PC-3 (cell line): Measurements from ENCODE around the gene CEP112. TPM values are rescaled to one million over a fixed set of nuclear protein-coding genes. Genes with fewer than 3 reads are reported as not detected.

Experiments used
- ATAC-seq: fragments of 200-7000 bp; cut with Tn5 transposase; 2 replicates; pipeline ENCODE4 v1.9.1; 2020; ENCODE audit warnings: mild to moderate bottlenecking, moderate library complexity
- BruUV-seq: library from RNA; stranded (reverse); fragments of 400-500 nt; replicated peaks from 2 replicates; lab custom pipeline; 2021; lab: Mats Ljungman, UMichigan
- CTCF ChIA-PET: fragments of 300-600 bp; sonication (Branson Sonifier 250); formaldehyde crosslinking; loops from one replicate; lab custom pipeline; 2022; ENCODE audit warnings: antibody characterized with exemption; lab: Charles Lee
- POLR2A ChIA-PET: fragments of 300-600 bp; sonication (Branson Sonifier 250); formaldehyde crosslinking; loops from one replicate; lab custom pipeline; 2022; ENCODE audit warnings: antibody characterized with exemption; ENCODE audit not compliant: unreplicated experiment; lab: Charles Lee
- DNase-seq: peaks from one replicate; pipeline ENCODE4 v3.0.0-alpha.2; 2015
- H2AFZ ChIP-seq: fragments of 300-600 bp; sonication (generic); 2 replicates; pipeline ENCODE4 v1.6.0; 2016; ENCODE audit warnings: antibody characterized with exemption, low read length
- H3F3A ChIP-seq: fragments of 300-600 bp; sonication (generic); one replicate; pipeline ENCODE4 v1.6.0; 2017; ENCODE audit warnings: antibody characterized with exemption, low read length, control low read depth, mild to moderate bottlenecking; ENCODE audit not compliant: unreplicated experiment
- H3K27ac ChIP-seq: fragments of 300-600 bp; sonication (generic); 2 replicates; pipeline ENCODE4 v1.5.1; 2016; ENCODE audit warnings: mild to moderate bottlenecking, low read length
- H3K27me3 ChIP-seq: fragments of 300-600 bp; sonication (generic); 2 replicates; pipeline ENCODE4 v1.6.1; 2016; ENCODE audit warnings: low read length, mixed read lengths
- H3K36me3 ChIP-seq: fragments of 300-600 bp; sonication (generic); 2 replicates; pipeline ENCODE4 v1.6.1; 2016; ENCODE audit warnings: low read depth, mixed run types, low read length, mixed read lengths
- H3K4me1 ChIP-seq: fragments of 300-600 bp; sonication (generic); 2 replicates; pipeline ENCODE4 v1.5.1; 2016; ENCODE audit warnings: low read length; ENCODE audit not compliant: insufficient read depth
- H3K4me2 ChIP-seq: fragments of 300-600 bp; sonication (generic); 2 replicates; pipeline ENCODE4 v1.6.0; 2016; ENCODE audit warnings: low read length
- H3K4me3 ChIP-seq: fragments of 300-600 bp; sonication (generic); 2 replicates; pipeline ENCODE4 v1.5.1; 2016; ENCODE audit warnings: mild to moderate bottlenecking, low read length, mixed read lengths
- H3K79me2 ChIP-seq: fragments of 300-600 bp; sonication (generic); 2 replicates; pipeline ENCODE4 v1.6.1; 2017; ENCODE audit warnings: low read length, mixed read lengths
- H3K9ac ChIP-seq: fragments of 300-600 bp; sonication (generic); 2 replicates; pipeline ENCODE4 v1.6.0; 2016; ENCODE audit warnings: mild to moderate bottlenecking, low read length
- H3K9me2 ChIP-seq: fragments of 300-600 bp; sonication (generic); replicated peaks from 2 replicates; pipeline ENCODE4 v1.6.1; 2016; ENCODE audit warnings: mixed run types, low read length, mixed read lengths
- H3K9me3 ChIP-seq: fragments of 300-600 bp; sonication (generic); 2 replicates; pipeline ENCODE4 v1.6.1; 2016; ENCODE audit warnings: low read length, mixed read lengths
- H4K20me1 ChIP-seq: fragments of 300-600 bp; sonication (generic); 2 replicates; pipeline ENCODE4 v1.6.1; 2016; ENCODE audit warnings: low read length, mixed read lengths
- EZH2 ChIP-seq: fragments of 300-600 bp; sonication (generic); IDR thresholded peaks from one replicate; pipeline ENCODE4 v1.6.1; 2017; ENCODE audit warnings: antibody characterized with exemption, mild to moderate bottlenecking, low read length; ENCODE audit not compliant: unreplicated experiment
- EZH2phosphoT487 ChIP-seq: fragments of 300-600 bp; sonication (generic); IDR thresholded peaks from 2 replicates; pipeline ENCODE4 v1.6.1; 2018; ENCODE audit warnings: mild to moderate bottlenecking, antibody characterized with exemption, low read length, borderline replicate concordance
- intact Hi-C: fragments of 100-400 bp; cut with micrococcal nuclease; formaldehyde crosslinking; loops from 2 replicates; pipeline ENCODE4 v1.9.0; 2023
- total RNA-seq: library from RNA; depleted of rRNA; stranded (reverse); fragments of >200 nt; gene quantifications from 2 replicates; pipeline ENCODE4 v1.2.3, GENCODE V29; 2014
- TF ChIP-seq, protein P1 (sequence below): fragments of 300-600 bp; sonication (generic); conservative IDR thresholded peaks from 2 replicates; pipeline ENCODE4 v1.5.1; 2017; ENCODE audit warnings: antibody characterized with exemption, low read depth, mild to moderate bottlenecking, low read length

The CEP112 gene
- total RNA-seq, 1 experiment from 2014 or later: 6.5 TPM

DNA sequence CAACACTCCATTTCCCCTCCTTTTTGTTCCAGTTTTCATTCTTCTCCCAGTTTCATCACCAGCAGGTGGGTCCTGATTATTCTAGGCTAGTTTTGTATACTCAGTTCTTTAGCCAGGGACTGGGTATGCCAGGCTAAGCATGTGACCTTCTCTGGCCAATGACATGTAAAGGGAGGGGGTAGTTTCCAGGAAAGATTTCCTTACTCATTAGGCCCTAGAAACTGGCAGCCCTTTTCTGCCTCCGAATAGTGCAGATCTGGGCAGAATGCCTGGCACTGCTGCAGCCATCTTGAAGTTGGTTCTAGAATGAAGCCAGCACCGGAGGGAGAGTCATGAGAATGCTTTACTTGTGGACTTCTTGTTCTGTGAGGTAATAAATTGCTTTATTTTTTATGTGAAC lies 503.6 kb downstream of the CEP112 start:
- Histone ChIP-seq H3K36me3 (no peaks in the 10 kb centered on the region), H3K27ac (no peak overlapping the region), H3F3A (no peaks in the 10 kb centered on the region), H3K9me3 (no peaks in the 10 kb centered on the region), H3K27me3 (no peaks in the 10 kb centered on the region), H3K9ac (no peak overlapping the region), H3K79me2 (no peaks in the 10 kb centered on the region), H3K4me2 (no peak overlapping the region), H3K4me1 (0 out of 2 replicates have a peak, but pooled peaks cover 8% of the 10 kb centered on the region), H4K20me1 (no peaks in the 10 kb centered on the region), H3K9me2 (no peaks in the 10 kb centered on the region), H2AFZ (no peak overlapping the region), H3K4me3 (no peak overlapping the region)
- no peak for TF ChIP-seq EZH2
- TF ChIP-seq EZH2phosphoT487: no peak
- TF ChIP-seq, protein P1, sequence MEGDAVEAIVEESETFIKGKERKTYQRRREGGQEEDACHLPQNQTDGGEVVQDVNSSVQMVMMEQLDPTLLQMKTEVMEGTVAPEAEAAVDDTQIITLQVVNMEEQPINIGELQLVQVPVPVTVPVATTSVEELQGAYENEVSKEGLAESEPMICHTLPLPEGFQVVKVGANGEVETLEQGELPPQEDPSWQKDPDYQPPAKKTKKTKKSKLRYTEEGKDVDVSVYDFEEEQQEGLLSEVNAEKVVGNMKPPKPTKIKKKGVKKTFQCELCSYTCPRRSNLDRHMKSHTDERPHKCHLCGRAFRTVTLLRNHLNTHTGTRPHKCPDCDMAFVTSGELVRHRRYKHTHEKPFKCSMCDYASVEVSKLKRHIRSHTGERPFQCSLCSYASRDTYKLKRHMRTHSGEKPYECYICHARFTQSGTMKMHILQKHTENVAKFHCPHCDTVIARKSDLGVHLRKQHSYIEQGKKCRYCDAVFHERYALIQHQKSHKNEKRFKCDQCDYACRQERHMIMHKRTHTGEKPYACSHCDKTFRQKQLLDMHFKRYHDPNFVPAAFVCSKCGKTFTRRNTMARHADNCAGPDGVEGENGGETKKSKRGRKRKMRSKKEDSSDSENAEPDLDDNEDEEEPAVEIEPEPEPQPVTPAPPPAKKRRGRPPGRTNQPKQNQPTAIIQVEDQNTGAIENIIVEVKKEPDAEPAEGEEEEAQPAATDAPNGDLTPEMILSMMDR: no peak
- no peak for ATAC-seq
- intact Hi-C loops: no loop called here
- CTCF ChIA-PET: no interaction called here
- no TSS peak for BruUV-seq
- DNase-seq: no peak
- POLR2A ChIA-PET: no interaction called here

DNA sequence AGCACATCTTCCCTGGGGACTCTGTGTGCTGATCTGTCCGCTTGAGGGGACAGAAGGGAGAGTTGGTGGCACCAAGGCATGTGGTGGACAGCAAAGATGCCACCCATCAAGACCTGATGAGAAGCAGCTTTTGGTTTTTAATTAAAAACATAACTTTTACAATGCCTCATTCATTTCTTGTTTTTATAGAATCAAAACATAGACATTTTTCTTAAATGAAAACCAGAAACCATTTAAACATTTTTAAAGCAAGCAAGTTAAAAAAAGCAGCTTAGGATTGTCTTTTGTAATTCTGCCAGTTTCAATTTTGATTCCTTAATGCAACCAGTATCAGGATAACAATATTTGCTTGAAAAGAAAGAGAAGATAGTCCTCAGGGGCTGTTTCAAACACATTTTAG lies 506.8 kb downstream of the CEP112 start:
- 0 out of 2 replicates have a peak, but pooled peaks cover 8% of the 10 kb centered on the region for H3K4me1 ChIP-seq
- no peaks in the 10 kb centered on the region for H3F3A ChIP-seq
- no peaks in the 10 kb centered on the region for H3K9me2 ChIP-seq
- BruUV-seq: no TSS peak
- no peaks in the 10 kb centered on the region for H4K20me1 ChIP-seq
- no peak overlapping the region for H3K9ac ChIP-seq
- H3K4me2 ChIP-seq: no peak overlapping the region
- H3K9me3 ChIP-seq: no peaks in the 10 kb centered on the region
- POLR2A ChIA-PET: interaction anchor here (0.7 kb wide), 2 partner anchors 10 to 166 kb away, joined by 4 to 6 read pairs; no protein-coding TSS in a partner anchor
- no peak overlapping the region for H3K27ac ChIP-seq
- H2AFZ ChIP-seq: no peak overlapping the region
- no peaks in the 10 kb centered on the region for H3K79me2 ChIP-seq
- no peak overlapping the region for H3K4me3 ChIP-seq
- no peaks in the 10 kb centered on the region for H3K36me3 ChIP-seq
- ATAC-seq (no peak), DNase-seq (no peak)
- intact Hi-C loops: no loop called here
- H3K27me3 ChIP-seq: no peaks in the 10 kb centered on the region
- CTCF ChIA-PET: no interaction called here
- TF ChIP-seq EZH2 (no peak), EZH2phosphoT487 (no peak)
- TF ChIP-seq, protein P1: no peak

DNA sequence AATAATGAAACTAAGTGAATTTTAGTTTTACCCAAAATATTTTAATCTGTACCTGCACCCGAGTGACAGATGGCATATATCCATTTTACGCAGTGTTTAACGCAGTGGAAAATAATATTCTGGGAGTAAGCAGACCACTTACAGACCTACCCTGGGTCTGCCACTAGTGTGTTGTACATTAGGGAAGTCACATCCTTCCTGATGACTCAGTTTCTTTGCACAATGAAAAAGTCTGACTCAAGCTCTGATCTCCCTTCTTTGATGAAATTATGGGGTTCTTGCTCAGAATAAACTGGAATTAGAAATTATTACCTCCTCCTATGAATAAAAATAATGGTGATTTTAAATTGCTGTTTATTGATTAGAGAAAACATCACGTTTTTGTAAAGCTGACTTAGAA lies 507.3 kb downstream of the CEP112 start:
- ATAC-seq: peak; percentile 73

More for the DNA sequence above, 507.3 kb downstream of the CEP112 start:
- no TSS peak for BruUV-seq
- Histone ChIP-seq H2AFZ (no peak overlapping the region), H4K20me1 (no peaks in the 10 kb centered on the region), H3K4me2 (no peak overlapping the region), H3K9ac (no peak overlapping the region), H3K27me3 (no peaks in the 10 kb centered on the region), H3K27ac (no peak overlapping the region), H3F3A (no peaks in the 10 kb centered on the region), H3K4me1 (0 out of 2 replicates have a peak, but pooled peaks cover 8% of the 10 kb centered on the region), H3K9me3 (no peaks in the 10 kb centered on the region), H3K79me2 (no peaks in the 10 kb centered on the region), H3K36me3 (no peaks in the 10 kb centered on the region), H3K9me2 (no peaks in the 10 kb centered on the region), H3K4me3 (no peak overlapping the region)
- ChIA-PET POLR2A (interaction anchor here (0.7 kb wide), 2 partner anchors 10 to 166 kb away, joined by 4 to 6 read pairs; no protein-coding TSS in a partner anchor), CTCF (no interaction called here)
- peak; percentile 62 for DNase-seq
- TF ChIP-seq EZH2phosphoT487: no peak
- TF ChIP-seq, protein P1: no peak
- no peak for TF ChIP-seq EZH2
- intact Hi-C loops: no loop called here
